HG02759 (cell line): ENCODE results near the gene GSS.

Experiments
- ATAC-seq: cut with Tn5 transposase; IDR thresholded peaks from one replicate; pipeline ENCODE4 v1.9.1; 2021; ENCODE audit warnings: mild to moderate bottlenecking, moderate library complexity; ENCODE audit not compliant: unreplicated experiment

The GSS gene

GRCh38 chr20:34994509-34995131 is 39.0 kb upstream of the GSS start:
- ATAC-seq = no peak

- ATAC-seq = no peak
These were observed 38.4 kb upstream of the GSS start for GRCh38 chr20:34993941-34994508.

GRCh38 chr20:34992751-34993417 is 37.3 kb upstream of the GSS start:
- no peak for ATAC-seq

GRCh38 chr20:34990661-34991214 is 35.1 kb upstream of the GSS start:
- no peak for ATAC-seq

GRCh38 chr20:34990231-34990630 is 34.6 kb upstream of the GSS start:
- ATAC-seq = no peak

GRCh38 chr20:34989670-34990069 is 34.1 kb upstream of the GSS start:
- no peak for ATAC-seq

GRCh38 chr20:34989118-34989517 is 33.5 kb upstream of the GSS start:
- ATAC-seq = no peak

GRCh38 chr20:34988191-34988540 is 32.6 kb upstream of the GSS start:
- ATAC-seq = no peak

GRCh38 chr20:34987288-34988190 is 31.9 kb upstream of the GSS start:
- ATAC-seq = no peak

- no peak for ATAC-seq
These were observed 31.0 kb upstream of the GSS start for GRCh38 chr20:34986311-34987287.

GRCh38 chr20:34985461-34986310 is 30.1 kb upstream of the GSS start:
- no peak for ATAC-seq

- ATAC-seq = no peak
These were observed 29.2 kb upstream of the GSS start for GRCh38 chr20:34984756-34985261.

GRCh38 chr20:34983995-34984735 is 28.6 kb upstream of the GSS start:
- no peak for ATAC-seq

GRCh38 chr20:34983089-34983820 is 27.6 kb upstream of the GSS start:
- no peak for ATAC-seq

GRCh38 chr20:34982270-34983088 is 26.9 kb upstream of the GSS start:
- ATAC-seq = no peak

- ATAC-seq = no peak
These were observed 25.1 kb upstream of the GSS start for GRCh38 chr20:34980543-34981233.
